BJ (cell line): ENCODE measurements around the gene CCL27. TPM values are rescaled to one million over a fixed set of nuclear protein-coding genes. Genes with fewer than 3 reads are reported as not detected.
A peak's percentile ranks its signal among the peaks of the same experiment; 100 is the strongest.

Source experiments
- CTCF ChIA-PET: fragments of 350-600 bp; formaldehyde crosslinking; extraction: SDS; loops from one replicate; lab custom pipeline; 2021; ENCODE audit warnings: antibody characterized with exemption, inconsistent platforms; lab: Yijun Ruan, JAX
- POLR2A ChIA-PET: fragments of 300-600 bp; sonication (Branson Sonifier 250); formaldehyde crosslinking; extraction: SDS; loops from one replicate; lab custom pipeline; 2021; ENCODE audit warnings: antibody characterized with exemption; lab: Charles Lee
- DNase-seq: peaks from one replicate; pipeline ENCODE4 v3.0.0-alpha.2; 2011; ENCODE audit warnings: low read depth
- H3K27me3 ChIP-seq: 2 replicates; pipeline ENCODE4 v1.6.0; 2011; ENCODE audit warnings: low read length; ENCODE audit not compliant: control insufficient read depth, insufficient read depth
- H3K36me3 ChIP-seq: 2 replicates; pipeline ENCODE4 v1.5.1; 2011; ENCODE audit warnings: low read length; ENCODE audit not compliant: control insufficient read depth, insufficient read depth
- H3K4me3 ChIP-seq: 2 replicates; pipeline ENCODE4 v1.5.1; 2011; ENCODE audit warnings: low read depth, mild to moderate bottlenecking, control low read depth, low read length
- CTCF ChIP-seq: IDR thresholded peaks from 2 replicates; pipeline ENCODE4 v1.5.1; 2011; ENCODE audit warnings: low read depth, mild to moderate bottlenecking, control low read depth, inconsistent platforms, low read length, moderate library complexity; ENCODE audit not compliant: insufficient read depth
- polyA plus RNA-seq: library from polyadenylated mRNA; depleted of rRNA; stranded (reverse); fragments of >200 nt; gene quantifications from 2 replicates; pipeline ENCODE4 v1.2.3, GENCODE V29; 2011

CCL27 gene
- polyA plus RNA-seq, 1 experiment = 0.12 TPM

GRCh38 chr9:34630402-34631154 is 31.9 kb downstream of the CCL27 start:
- no peak for TF ChIP-seq CTCF
- no peaks in the 10 kb centered on the region for H3K36me3 ChIP-seq
- no peak overlapping the region for H3K4me3 ChIP-seq
- peaks cover 40% of the 10 kb centered on the region for H3K27me3 ChIP-seq
- CTCF ChIA-PET = interaction anchor here (0.8 to 9.7 kb wide), 6 partner anchors 8 to 164 kb away, joined by 3 to 112 read pairs (median 4); partner anchors contain the start of genes DCTN3 and RPP25L
- DNase-seq = no peak
- POLR2A ChIA-PET = no interaction called here

- peaks cover 50% of the 10 kb centered on the region for H3K27me3 ChIP-seq
- H3K4me3 ChIP-seq = no peak overlapping the region
- POLR2A ChIA-PET = no interaction called here
- DNase-seq = no peak
- CTCF ChIA-PET = interaction anchor here (1.2 to 9.7 kb wide), 4 partner anchors 16 to 82 kb away, joined by 3 to 112 read pairs (median 4); partner anchors contain the start of gene RPP25L
- no peak for TF ChIP-seq CTCF
- no peaks in the 10 kb centered on the region for H3K36me3 ChIP-seq
Observed at GRCh38 chr9:34629491-34629808, 33.0 kb downstream of the CCL27 start.

GRCh38 chr9:34628656-34629490 is 33.6 kb downstream of the CCL27 start, which contains the start of gene ARID3C:
Gene ARID3C (minus strand): TSS chr9:34629066. CDS start chr9:34628014, 1,052 bp downstream.
- DNase-seq = no peak
- Histone ChIP-seq H3K27me3 (peaks cover 53% of the 10 kb centered on the region), H3K4me3 (peak within 1 kb of the TSS; percentile 35), H3K36me3 (no peaks in the 10 kb centered on the region)
- POLR2A ChIA-PET = no interaction called here
- no peak for TF ChIP-seq CTCF
- CTCF ChIA-PET = interaction anchor here (1.2 to 9.7 kb wide), 4 partner anchors 15 to 81 kb away, joined by 3 to 112 read pairs (median 4); partner anchors contain the start of gene RPP25L

- no peaks in the 10 kb centered on the region for H3K36me3 ChIP-seq
- CTCF ChIA-PET = interaction anchor here (1.5 kb wide), 2 partner anchors 26 to 80 kb away, joined by 3 to 4 read pairs; no protein-coding TSS in a partner anchor
- POLR2A ChIA-PET = no interaction called here
- DNase-seq = no peak
- H3K4me3 ChIP-seq = no peak overlapping the region
- no peak for TF ChIP-seq CTCF
- H3K27me3 ChIP-seq = peaks cover 60% of the 10 kb centered on the region
Observed at GRCh38 chr9:34627716-34628655, 34.5 kb downstream of the CCL27 start.
